IPS DF 4.7 (cell line): ENCODE measurements around the gene CTDSPL.
"Not testable (repeated sequence)": the region's sequence is repeated elsewhere in the genome, so short reads cannot be mapped to it uniquely, and the experiment has no call there.

Experiments used
- DNase-seq: peaks from one replicate; pipeline ENCODE4 v3.0.0-alpha.2; 2013; ENCODE audit warnings: low spot score; ENCODE audit errors: extremely low read depth

CTDSPL gene

DNA sequence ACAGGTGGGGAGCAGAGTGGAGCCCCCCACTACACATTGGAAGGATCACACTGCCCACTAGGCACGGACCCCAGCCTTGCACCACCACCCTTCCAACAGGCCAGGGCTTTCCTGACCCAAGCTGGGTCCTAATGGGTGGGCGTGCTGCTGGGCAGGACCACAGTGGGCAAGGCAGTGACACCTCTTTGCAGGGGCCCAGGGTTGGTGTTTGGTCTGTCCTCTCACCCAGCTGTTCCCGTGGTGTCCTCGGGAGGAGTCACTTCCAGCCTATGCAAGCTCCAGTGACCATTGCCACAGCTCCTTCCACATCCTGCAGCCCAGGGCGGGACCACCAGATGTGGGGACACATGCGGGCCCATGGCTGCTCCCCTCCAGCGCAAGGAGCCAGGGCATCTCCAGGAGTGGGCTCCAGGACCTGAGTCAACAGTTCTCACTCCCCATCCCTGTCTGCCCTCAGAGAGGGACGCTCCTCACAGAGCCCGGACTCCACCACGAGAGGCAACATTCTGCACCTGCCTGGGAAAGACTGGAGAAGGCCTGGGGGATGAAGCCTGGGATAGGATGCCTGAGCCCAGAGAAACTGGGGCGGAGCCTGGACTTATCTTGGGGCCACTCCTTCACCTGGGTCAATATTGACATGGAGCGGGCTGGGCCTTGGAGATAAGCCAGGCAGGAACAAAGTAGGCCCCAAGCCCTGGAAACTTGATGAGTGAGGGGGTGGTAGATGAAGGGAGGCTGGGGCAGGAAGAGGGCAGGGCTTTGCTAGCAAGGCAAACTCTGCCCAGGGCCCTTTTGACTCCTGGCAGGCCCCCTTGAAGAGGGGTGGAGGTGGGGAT is 125.0 kb downstream of the CTDSPL start:
- no peak for DNase-seq

DNA sequence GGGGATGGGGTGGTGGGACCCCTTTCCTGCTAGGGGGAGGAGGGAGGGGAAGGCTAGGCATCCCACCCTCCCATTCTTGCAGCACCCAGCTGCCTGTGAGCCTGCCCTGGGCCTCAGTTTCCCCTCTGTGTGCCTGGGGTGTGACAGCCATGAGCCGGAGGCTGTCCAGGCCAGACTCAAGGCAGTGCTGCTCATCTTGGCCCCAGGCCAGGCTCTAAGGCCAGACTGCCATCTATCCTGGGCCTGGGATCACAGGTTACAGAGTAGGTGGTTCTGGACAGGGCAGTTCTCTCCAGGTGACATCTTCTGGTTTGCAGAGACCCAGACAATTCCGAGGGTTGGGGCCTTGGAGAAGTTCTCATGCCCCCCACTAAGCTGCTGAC is 125.6 kb downstream of the CTDSPL start:
- DNase-seq, result no peak

DNA sequence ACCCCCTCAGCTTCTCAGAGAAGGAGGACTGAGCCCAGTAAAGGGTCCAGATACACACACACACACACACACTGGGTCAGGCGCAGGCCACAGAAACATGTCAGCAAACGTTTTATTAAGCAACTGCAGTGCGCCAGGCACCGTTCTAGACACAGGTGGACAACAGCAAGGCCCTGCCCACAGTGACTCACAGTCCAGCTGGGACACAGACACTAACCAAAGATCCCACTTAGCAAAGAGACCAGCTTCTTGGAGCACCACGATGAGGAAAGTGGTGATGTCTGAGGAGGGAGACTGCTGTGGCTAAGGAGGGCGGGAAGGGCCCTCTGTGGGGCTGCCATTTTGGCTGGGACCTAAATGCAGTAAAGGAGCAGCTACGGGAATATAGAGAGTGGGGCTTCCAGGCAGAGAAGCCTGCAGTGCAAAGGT is 126.1 kb downstream of the CTDSPL start:
- no peak for DNase-seq

DNA sequence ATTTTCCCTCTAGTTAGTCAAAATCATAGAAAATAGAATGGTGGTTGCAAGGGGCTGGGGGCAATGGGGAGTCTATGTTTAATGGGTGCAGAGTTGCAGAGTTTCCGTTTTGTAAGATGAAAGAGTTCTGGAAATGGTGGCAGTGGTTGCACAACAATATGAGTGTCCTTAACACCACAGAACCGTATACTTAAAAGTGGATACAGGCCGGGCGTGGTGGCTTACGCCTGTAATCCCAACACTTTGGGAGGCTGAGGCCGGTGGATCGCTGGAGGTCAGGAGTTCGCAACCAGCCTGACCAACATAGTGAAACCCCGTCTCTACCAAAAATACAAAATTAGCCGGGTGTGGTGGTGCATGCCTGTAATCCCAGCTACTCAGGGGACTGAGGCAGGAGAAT is 126.7 kb downstream of the CTDSPL start:
- not testable (repeated sequence) for DNase-seq

DNA sequence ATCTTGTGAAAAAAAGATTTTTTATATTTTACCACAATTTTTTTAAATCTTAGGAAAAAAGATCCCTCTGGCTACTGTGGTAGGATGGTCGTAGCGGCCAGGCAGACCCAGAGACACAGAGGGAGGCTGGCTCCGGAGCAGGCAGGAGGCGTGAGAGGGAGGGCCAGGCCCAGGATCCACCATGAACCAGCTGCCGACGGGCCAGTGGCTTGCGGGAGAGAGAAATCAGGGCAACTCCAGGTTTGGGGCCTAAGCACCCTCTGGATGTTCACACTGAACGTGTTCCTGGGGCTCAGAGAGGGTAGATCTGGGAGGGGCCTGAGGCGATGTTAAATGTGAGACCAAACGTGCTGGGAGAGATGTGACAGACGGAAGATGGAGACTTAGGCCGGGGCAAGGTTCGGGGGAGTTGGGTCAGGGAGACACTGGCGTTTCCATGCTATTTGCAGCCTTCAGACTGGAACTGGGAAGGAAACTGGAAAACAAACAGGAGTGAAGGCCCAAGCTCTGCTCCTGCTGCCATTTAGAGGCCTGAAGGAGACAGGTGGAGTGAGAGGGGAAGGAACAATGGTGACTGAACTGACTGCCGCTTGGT is 127.3 kb downstream of the CTDSPL start:
- DNase-seq, result no peak

DNA sequence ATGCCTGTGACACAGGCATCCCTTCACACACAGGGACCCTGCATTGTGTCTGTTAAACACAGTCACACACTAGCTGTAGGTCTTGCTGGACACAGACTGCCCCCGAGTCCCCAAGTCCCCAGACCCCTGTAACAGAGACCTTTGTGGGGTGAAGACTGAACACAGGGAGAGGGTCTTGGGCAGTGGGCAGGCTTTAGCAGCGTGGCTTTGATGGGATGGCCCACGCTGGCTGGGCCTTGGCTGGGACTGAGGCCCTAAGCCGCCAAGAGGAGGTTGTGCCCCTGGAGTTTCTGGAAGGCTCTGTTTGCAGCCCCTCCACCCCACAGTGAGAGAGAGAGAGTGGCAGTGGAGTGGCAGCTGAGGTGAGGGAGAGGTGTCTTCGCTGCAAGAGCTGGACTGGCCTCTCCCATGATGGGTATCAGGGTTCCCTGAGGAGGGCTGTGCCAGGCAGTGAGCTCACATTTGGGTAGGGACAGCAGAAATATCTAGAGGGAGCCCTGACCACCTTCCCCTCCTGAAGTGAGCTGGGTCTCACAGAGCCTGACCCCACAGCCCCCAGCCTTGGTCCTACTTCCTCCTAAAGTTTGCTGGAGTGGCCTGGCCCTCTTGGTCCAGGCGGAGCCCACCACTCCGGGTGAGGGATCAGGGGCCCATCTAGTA is 128.3 kb downstream of the CTDSPL start:
- no peak for DNase-seq

DNA sequence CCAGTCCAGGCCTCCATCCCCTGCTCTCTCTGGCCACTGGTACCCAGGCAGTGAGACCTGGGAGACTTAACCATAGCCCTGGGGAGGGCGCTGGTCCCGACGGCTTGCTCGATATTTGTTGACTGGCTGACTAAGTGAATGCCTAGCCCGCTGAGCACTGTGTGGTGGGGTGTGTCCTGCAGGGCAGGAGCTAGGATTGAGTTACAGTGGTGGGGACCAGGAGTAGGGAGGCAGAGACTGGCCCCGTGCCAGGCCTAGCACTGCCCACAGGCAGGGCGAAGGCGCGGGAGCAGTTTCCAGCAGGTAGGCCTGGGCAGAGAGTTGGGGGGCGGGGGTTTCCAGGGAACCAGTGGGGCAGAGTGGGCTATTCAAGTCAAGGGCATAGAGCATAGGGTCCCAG is 128.8 kb downstream of the CTDSPL start, which contains the start of gene VILL:
TSS of gene VILL (plus strand) at position 260 of the 400 bp plus-strand sequence. CDS start 2,887 bp downstream, outside the sequence.
- no peak for DNase-seq

DNA sequence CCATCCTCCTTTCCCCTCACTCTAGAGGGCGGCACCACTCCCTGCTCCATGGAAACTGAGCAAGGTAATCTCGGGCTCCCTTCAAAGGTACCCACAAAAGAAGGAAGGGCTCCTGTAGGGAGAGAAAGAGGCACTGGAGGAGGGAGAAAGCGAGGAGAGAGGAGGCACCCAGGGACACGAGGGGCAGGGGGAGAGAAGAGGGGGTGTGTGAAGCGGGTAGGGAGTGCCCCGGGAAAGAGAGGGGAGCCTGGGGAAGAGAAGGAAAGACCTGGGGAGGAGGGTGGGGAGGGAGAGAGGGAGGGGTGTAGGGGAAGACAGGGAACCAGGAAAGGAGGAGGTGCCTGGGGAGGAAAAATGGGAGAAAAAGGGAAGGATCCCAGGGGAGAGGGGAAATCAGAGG is 129.4 kb downstream of the CTDSPL start:
- DNase-seq, result no peak

DNA sequence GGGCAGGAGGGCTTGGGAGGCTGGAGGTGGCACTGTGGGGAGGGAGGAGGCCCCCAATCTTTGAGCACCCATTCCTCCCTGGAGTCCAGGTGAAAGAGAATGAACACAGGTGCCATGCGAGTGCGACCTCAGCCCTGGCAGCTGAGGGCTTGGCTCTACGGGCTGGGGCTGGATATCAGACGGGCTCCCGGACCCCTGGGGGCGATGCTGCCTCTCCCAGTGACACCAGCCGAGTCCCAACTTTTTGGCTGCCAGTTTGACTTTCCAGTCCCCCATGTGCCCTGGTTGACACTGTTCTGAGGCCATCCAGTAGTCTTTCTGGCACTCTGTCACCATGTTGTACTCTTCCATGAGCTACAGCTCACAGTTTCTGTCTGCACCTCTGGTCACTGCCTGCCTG is 130.1 kb downstream of the CTDSPL start:
- no peak for DNase-seq

DNA sequence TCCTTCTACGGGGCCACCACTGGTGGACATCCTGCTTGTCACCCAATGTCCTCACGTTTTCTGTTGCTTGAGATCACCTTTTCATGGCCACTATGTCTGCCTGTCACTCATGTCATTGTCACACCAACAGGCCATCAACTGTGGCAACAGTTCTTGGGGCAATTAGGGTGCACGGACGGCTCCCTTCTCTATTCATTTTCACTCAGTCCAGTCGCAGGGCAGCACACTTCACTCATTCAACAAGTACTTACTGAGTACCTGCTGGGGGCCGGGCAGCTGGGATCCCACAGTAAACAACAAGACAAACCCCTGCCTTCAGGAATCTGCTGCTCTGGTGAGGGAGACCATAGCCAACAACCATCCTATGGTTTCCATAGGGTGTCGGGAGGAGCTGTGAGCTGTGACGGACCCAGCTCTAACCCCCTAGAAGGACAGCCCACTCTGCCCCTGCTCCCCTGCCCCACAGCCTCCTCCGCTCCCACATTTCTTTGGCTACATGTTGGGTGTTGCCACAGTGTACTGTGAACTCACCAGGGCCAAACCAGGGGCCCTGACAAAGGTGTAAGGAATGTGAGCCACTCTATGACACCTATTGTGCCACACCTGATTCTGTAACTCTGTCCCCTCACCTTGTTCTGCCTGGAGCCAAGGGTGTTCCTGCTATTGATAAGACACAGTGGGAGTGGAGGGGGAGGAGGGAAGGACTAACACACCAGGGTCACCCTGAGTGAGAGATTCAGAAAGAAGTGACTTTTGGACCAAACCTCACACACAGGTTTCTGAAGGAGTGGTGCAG is 130.8 kb downstream of the CTDSPL start:
- DNase-seq, result no peak

DNA sequence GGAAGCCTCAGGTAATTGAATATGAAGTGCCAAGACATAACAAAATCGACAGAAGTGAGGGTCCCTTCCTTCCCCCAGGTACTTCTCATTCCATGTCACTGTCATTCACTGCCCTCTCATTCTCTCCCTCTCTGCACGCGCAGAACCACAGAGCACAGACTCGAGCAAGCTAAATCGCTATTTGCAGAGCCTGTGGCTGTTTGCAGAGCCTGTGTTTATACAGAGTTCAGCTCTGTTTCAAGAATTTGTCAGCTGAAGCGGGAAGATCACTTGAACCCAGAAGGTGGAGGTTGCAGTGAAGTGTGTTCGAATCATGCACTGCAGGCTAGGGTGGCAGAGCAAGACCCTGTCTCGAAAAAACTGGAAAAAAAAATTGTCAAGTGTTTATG is 131.4 kb downstream of the CTDSPL start:
- no peak for DNase-seq

DNA sequence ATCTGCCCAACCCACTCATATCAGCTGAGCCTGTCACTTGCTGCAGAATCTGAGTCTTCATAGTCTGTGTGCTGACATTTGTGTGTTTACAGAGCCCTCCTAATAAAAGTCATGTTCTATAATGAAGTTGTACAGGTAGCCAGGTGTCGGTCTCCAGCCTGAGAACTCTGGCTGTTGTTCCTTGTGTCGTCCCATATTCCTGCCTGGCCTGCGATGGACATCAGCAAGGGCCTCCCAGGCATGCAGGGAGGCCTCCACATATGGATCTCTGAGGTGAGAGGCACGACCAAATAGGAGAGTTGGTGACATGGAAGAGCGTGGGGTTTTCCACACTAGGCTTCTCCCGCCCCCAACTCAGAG is 131.8 kb downstream of the CTDSPL start:
- no peak for DNase-seq

DNA sequence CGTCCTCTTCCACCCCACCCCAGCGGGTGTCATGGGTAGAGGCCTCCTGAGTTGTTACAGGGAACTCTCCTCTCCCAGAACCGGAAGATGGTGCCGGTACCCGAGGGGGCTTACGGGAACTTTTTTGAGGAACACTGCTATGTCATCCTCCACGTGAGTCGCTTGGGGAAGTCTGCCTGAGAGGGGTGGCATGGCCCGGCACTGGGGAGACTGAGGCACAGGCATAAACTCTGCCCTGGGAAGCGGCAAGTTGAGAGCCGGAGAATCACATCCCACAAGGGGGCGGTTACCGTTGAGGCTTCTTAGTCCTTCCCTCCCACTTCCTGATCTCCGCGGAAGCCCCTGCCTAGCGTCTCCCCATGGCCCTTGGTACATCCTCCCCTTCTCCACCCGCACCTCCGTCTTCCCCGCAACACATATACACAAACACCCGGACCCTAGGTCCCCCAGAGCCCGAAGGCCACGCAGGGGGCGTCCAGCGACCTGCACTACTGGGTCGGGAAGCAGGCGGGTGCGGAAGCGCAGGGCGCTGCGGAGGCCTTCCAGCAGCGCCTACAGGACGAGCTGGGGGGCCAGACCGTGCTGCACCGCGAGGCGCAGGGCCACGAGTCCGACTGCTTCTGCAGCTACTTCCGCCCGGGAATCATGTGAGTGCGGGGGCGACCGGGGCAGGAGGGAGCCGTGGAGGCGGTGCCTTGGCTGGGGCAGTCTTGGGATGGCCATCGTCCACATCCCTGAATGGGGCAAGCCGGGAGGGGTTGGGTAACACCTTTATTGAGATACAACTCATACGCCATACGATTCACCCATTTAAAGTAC is 132.3 kb downstream of the CTDSPL start:
- DNase-seq, result no peak

DNA sequence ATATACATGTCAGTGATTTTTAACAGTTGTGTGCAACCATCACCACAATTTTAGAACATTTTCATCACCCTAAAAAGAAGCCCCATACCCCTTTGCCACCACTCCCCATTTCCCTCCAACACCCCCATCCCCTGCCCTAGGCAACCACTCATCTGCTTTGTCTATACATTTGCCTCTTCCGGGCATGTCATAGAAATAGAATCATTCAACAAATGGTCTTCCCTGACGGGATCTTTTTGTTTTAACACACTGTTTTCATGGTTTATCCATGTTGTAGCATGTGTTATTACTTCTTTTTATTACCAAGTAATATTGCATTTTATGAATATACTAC is 132.9 kb downstream of the CTDSPL start:
- DNase-seq, result no peak

DNA sequence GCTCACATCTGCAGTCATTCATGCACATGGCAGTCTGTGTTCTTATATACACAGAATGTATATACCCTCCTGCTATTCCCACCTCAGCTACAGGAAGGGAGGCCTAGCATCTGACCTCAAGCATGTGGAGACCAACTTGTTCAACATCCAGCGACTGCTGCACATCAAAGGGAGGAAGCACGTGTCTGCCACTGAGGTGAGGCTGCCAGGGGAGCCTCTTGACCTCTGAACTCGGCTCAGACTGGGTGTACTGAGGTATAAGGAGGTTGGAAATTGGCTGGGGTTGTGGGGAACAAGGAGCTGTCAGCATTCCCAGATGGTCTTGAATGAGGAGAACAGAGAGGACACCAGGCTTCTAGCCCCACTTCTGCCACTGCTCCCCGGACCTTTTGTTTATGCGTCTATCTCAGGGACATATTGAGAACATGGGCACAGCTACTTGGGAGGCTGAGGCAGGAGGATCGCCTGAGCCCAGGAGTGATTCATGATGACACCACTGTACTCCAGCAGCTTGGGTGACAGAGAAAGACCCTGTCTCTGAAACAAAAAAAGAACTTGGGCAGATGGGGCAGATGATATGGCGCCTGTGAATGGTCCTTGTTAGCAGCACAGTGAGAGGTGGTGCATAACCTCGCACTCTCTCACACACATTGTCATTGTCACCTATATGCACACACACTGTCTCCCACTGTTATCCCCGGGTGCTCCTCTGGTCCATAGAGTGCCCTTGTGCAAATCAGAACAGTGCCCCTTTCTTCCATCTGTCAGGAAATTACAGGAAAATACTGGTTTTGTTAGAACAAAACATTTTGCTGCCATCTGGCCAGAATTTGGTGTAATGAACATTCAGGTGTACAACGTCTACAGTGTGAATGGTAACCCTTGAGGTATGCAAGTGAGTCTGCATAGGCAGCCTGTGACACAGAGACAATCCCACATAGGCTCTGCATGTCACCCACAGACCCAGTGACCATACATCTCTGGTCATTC is 134.3 kb downstream of the CTDSPL start:
- no peak for DNase-seq

DNA sequence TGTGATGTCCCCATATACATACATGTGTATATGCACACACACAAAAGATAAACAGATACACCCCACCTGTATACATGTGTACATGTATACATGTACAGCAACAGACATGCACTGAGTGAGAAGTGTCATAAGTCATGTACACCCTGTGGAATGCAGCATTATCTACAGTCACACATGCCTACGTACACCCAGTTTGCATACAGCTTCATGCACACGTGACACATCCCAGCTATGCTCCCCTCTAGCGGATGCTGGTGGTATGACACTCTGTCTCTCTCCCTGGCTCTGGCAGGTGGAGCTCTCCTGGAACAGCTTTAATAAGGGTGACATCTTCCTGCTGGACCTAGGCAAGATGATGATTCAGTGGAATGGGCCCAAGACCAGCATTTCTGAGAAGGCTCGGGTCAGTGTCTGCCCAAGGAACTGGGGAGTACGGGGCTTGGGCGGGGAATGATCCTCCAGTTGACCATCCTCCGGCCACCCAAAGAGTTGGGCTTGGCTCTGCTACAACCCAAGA is 135.2 kb downstream of the CTDSPL start:
- peak; percentile 84 for DNase-seq

DNA sequence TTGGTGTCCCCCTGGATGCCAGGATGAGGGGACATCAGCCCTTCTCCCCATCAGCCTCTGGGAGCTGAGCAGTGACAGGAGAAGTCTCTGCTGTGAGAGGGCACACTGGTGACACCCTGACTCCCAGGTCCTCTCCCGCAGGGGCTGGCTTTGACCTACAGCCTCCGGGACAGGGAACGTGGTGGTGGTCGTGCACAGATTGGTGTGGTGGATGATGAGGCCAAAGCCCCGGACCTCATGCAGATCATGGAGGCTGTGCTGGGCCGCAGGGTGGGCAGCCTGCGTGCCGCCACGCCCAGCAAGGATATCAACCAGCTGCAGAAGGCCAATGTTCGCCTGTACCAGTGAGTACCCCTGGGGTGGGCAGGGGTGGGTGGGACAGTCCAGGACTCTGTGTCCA is 135.7 kb downstream of the CTDSPL start:
- no peak for DNase-seq

DNA sequence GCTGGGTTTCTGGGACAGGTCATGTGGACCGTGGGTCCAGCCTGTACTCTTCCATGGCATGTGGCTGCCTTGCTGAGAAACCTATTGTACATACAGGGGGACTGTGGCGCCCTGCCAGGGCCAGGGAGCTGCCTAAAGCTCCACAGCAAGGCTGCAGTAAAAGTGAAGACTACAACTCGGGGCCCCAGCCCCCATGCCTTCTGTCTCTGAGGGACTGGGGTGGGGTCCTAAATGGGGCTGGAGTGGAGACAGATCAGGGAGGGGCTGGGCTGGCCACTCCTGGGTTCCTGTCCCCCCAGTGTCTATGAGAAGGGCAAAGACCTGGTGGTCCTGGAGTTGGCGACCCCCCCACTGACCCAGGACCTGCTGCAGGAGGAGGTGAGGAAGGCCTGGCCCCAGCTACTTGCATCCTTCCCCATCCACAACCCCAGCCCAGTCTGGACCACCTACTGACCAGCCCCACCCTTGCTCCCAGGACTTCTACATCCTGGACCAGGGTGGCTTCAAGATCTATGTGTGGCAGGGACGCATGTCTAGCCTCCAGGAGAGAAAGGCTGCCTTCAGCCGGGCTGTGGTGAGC is 136.2 kb downstream of the CTDSPL start:
- no peak for DNase-seq

DNA sequence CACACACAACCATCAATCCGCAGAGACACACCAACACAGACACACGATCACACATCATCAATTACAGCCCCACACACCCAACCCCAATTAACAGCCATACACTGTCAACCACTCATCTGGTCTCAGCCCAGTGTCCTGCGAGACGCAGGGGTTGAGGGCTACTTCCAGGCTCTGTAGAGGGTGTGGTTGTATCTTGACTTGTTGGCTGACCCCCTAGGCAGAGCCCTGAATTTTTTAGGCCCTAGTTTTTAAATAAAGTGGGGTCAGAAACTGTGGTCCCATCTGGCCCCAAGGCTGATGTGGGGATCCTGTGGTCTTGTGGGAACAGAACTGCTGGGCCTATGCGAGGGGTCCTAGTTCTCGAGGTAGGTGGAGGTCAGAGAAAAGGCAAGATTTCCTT is 138.2 kb downstream of the CTDSPL start:
- DNase-seq, result no peak
